ENCODE measurements around the gene FRYL.

- TF ChIP-seq CTCF (IDR thresholded peaks at IDR 0.05; ENCODE audit: low read length): no peak
- no peak for TF ChIP-seq EZH2 (IDR thresholded peaks at IDR 0.05; ENCODE audit: borderline replicate concordance, low read length)
Measured at GRCh38 chr4:48585401-48585800, 194.7 kb downstream of the FRYL start.

Measured in OCI-LY1 (cell line).